Effector memory CD8-positive, alpha-beta T cell (primary cell): ENCODE data around the gene MRS2.
A peak's percentile ranks its signal among the peaks of the same experiment; 100 is the strongest.
"Not testable (repeated sequence)": the region's sequence is repeated elsewhere in the genome, so short reads cannot be mapped to it uniquely, and the experiment has no call there.

ENCODE experiments used
- ATAC-seq: fragments of 150-1000 bp; cut with Tn5 transposase; replicated peaks from 2 replicates; pipeline ENCODE4 v1.10.0; 2021; ENCODE audit warnings: mild to moderate bottlenecking, moderate library complexity
- DNase-seq, 3 experiments: peaks; one replicate each; pipeline ENCODE4 v3.0.0; 2021
- H3K27ac Mint-ChIP-seq, 2 donors: one replicate each; pipeline ENCODE4 v1.8.0; 2022; ENCODE audit warnings: mild to moderate bottlenecking in 2 of 2, mixed read lengths in 2 of 2, moderate library complexity in 2 of 2
- H3K27me3 Mint-ChIP-seq, 2 donors: one replicate each; pipeline ENCODE4 v1.8.0; 2022; ENCODE audit warnings: mixed read lengths in 2 of 2
- H3K36me3 Mint-ChIP-seq: one replicate; pipeline ENCODE4 v1.8.0; 2022; ENCODE audit warnings: mild to moderate bottlenecking, moderate library complexity, mixed read lengths; ENCODE audit not compliant: insufficient read depth
- H3K4me1 Mint-ChIP-seq, 2 donors: one replicate each; pipeline ENCODE4 v1.8.0; 2022; ENCODE audit warnings: low read depth in 2 of 2, mixed read lengths in 2 of 2
- H3K4me3 Mint-ChIP-seq, 2 donors: one replicate each; pipeline ENCODE4 v1.8.0; 2022; ENCODE audit warnings: mild to moderate bottlenecking in 2 of 2, mixed read lengths in 2 of 2, moderate library complexity in 2 of 2
- H3K9me3 Mint-ChIP-seq, 2 donors: one replicate each; pipeline ENCODE4 v1.8.0; 2022; ENCODE audit warnings: mixed read lengths in 2 of 2

MRS2 gene

GRCh38 chr6:24378473-24379097 lies 24.2 kb upstream of the MRS2 start:
- no peak overlapping the region for H3K4me3 Mint-ChIP-seq
- peaks cover 43 to 54% of the 10 kb centered on the region in 2 donors for H3K27me3 Mint-ChIP-seq
- ATAC-seq (no peak), DNase-seq (no peak)
- H3K9me3 Mint-ChIP-seq = no peaks in the 10 kb centered on the region
- no peaks in the 10 kb centered on the region for H3K36me3 Mint-ChIP-seq
- H3K27ac Mint-ChIP-seq = no peak overlapping the region
- H3K4me1 Mint-ChIP-seq = no peaks in the 10 kb centered on the region

- DNase-seq = no peak
- Mint-ChIP-seq H3K4me3 (no peak overlapping the region), H3K27ac (no peak overlapping the region), H3K9me3 (no peaks in the 10 kb centered on the region), H3K27me3 (peaks cover 43 to 52% of the 10 kb centered on the region in 2 donors), H3K36me3 (no peaks in the 10 kb centered on the region), H3K4me1 (no peaks in the 10 kb centered on the region)
- ATAC-seq = no peak
Observed at GRCh38 chr6:24381476-24382219, 21.1 kb upstream of the MRS2 start.

GRCh38 chr6:24382220-24382540 lies 20.6 kb upstream of the MRS2 start:
- no peak overlapping the region for H3K4me3 Mint-ChIP-seq
- H3K27me3 Mint-ChIP-seq = peaks cover 44 to 51% of the 10 kb centered on the region in 2 donors
- no peaks in the 10 kb centered on the region for H3K9me3 Mint-ChIP-seq

GRCh38 chr6:24382891-24383494 lies 19.7 kb upstream of the MRS2 start:
- H3K27ac Mint-ChIP-seq, H3K4me1 Mint-ChIP-seq, DNase-seq, H3K9me3 Mint-ChIP-seq, ATAC-seq, H3K36me3 Mint-ChIP-seq, H3K4me3 Mint-ChIP-seq: not testable (repeated sequence)
- peaks cover 43 to 56% of the 10 kb centered on the region in 2 donors for H3K27me3 Mint-ChIP-seq

More at GRCh38 chr6:24382220-24382540, 20.6 kb upstream of the MRS2 start:
- DNase-seq (no peak), ATAC-seq (no peak)
- no peak overlapping the region for H3K27ac Mint-ChIP-seq
- no peaks in the 10 kb centered on the region for H3K4me1 Mint-ChIP-seq
- no peaks in the 10 kb centered on the region for H3K36me3 Mint-ChIP-seq

GRCh38 chr6:24384369-24385130 lies 18.2 kb upstream of the MRS2 start:
- H3K9me3 Mint-ChIP-seq, DNase-seq, ATAC-seq, H3K27ac Mint-ChIP-seq, H3K4me3 Mint-ChIP-seq, H3K36me3 Mint-ChIP-seq, H3K4me1 Mint-ChIP-seq: not testable (repeated sequence)
- H3K27me3 Mint-ChIP-seq = peaks cover 36 to 43% of the 10 kb centered on the region in 2 donors

GRCh38 chr6:24385536-24386269 lies 17.0 kb upstream of the MRS2 start:
- Mint-ChIP-seq H3K9me3 (no peaks in the 10 kb centered on the region), H3K27me3 (peaks cover 36 to 40% of the 10 kb centered on the region in 2 donors), H3K4me1 (no peaks in the 10 kb centered on the region), H3K27ac (no peak overlapping the region), H3K36me3 (no peaks in the 10 kb centered on the region), H3K4me3 (no peak overlapping the region)
- ATAC-seq (no peak), DNase-seq (no peak)

GRCh38 chr6:24387818-24388217 lies 14.9 kb upstream of the MRS2 start:
- Mint-ChIP-seq H3K9me3 (no peaks in the 10 kb centered on the region), H3K4me3 (no peak overlapping the region), H3K27me3 (peaks cover 33 to 36% of the 10 kb centered on the region in 2 donors), H3K36me3 (no peaks in the 10 kb centered on the region), H3K27ac (no peak overlapping the region), H3K4me1 (no peaks in the 10 kb centered on the region)
- DNase-seq (no peak), ATAC-seq (no peak)

- Mint-ChIP-seq H3K9me3 (no peaks in the 10 kb centered on the region), H3K27ac (no peak overlapping the region), H3K27me3 (peaks cover 24 to 25% of the 10 kb centered on the region in 2 donors), H3K4me3 (no peak overlapping the region), H3K4me1 (no peaks in the 10 kb centered on the region), H3K36me3 (no peaks in the 10 kb centered on the region)
- DNase-seq = no peak
- no peak for ATAC-seq
Observed at GRCh38 chr6:24391208-24391607, 11.5 kb upstream of the MRS2 start.

- no peak overlapping the region for H3K4me3 Mint-ChIP-seq
- no peak overlapping the region for H3K27ac Mint-ChIP-seq
- peaks cover 24 to 25% of the 10 kb centered on the region in 2 donors for H3K27me3 Mint-ChIP-seq
- no peak for DNase-seq
- no peaks in the 10 kb centered on the region for H3K36me3 Mint-ChIP-seq
- H3K9me3 Mint-ChIP-seq = no peaks in the 10 kb centered on the region
- H3K4me1 Mint-ChIP-seq = no peaks in the 10 kb centered on the region
- ATAC-seq = no peak
Observed at GRCh38 chr6:24391756-24392405, 10.9 kb upstream of the MRS2 start.

GRCh38 chr6:24394061-24394779 lies 8.5 kb upstream of the MRS2 start:
- no peaks in the 10 kb centered on the region for H3K4me1 Mint-ChIP-seq
- no peaks in the 10 kb centered on the region for H3K36me3 Mint-ChIP-seq
- H3K9me3 Mint-ChIP-seq = no peaks in the 10 kb centered on the region

GRCh38 chr6:24394780-24395437 lies 7.8 kb upstream of the MRS2 start:
- Mint-ChIP-seq H3K9me3 (no peaks in the 10 kb centered on the region), H3K36me3 (no peaks in the 10 kb centered on the region), H3K4me3 (no peak overlapping the region), H3K27ac (peak overlapping the region in 1 of 2 donors; percentile 8), H3K4me1 (no peaks in the 10 kb centered on the region), H3K27me3 (peaks cover 46 to 54% of the 10 kb centered on the region in 2 donors)
- no peak for ATAC-seq
- DNase-seq = no peak

More at GRCh38 chr6:24394061-24394779, 8.5 kb upstream of the MRS2 start:
- Mint-ChIP-seq H3K27me3 (peaks cover 39 to 47% of the 10 kb centered on the region in 2 donors), H3K4me3 (no peak overlapping the region), H3K27ac (peak overlapping the region in 1 of 2 donors; percentile 8)
- ATAC-seq (no peak), DNase-seq (no peak)

GRCh38 chr6:24396824-24397223 lies 5.9 kb upstream of the MRS2 start:
- Mint-ChIP-seq H3K9me3 (no peaks in the 10 kb centered on the region), H3K36me3 (no peaks in the 10 kb centered on the region), H3K4me3 (no peak overlapping the region), H3K27me3 (peaks cover 55 to 64% of the 10 kb centered on the region in 2 donors), H3K4me1 (no peaks in the 10 kb centered on the region), H3K27ac (no peak overlapping the region)
- DNase-seq (no peak), ATAC-seq (no peak)
